Progenitor cell of endocrine pancreas (in vitro differentiated cells): ENCODE measurements around the gene SLC31A2. TPM values are rescaled to one million over a fixed set of nuclear protein-coding genes. Genes with fewer than 3 reads are reported as not detected.

ENCODE experiments used
- DNase-seq: peaks from one replicate; pipeline ENCODE4 v3.0.0; 2021; ENCODE audit warnings: low spot score; ENCODE audit not compliant: unreplicated experiment
- H3K27ac Mint-ChIP-seq: 2 replicates; pipeline ENCODE4 v1.8.0; 2021; ENCODE audit warnings: mild to moderate bottlenecking, moderate library complexity, mixed read lengths
- H3K27me3 Mint-ChIP-seq: 2 replicates; pipeline ENCODE4 v1.8.0; 2021; ENCODE audit warnings: mixed read lengths
- H3K36me3 Mint-ChIP-seq: 2 replicates; pipeline ENCODE4 v1.8.0; 2022; ENCODE audit warnings: mixed read lengths; ENCODE audit not compliant: insufficient read depth
- H3K4me1 Mint-ChIP-seq: 2 replicates; pipeline ENCODE4 v1.8.0; 2021; ENCODE audit warnings: low read depth, mixed read lengths
- H3K4me3 Mint-ChIP-seq: 2 replicates; pipeline ENCODE4 v1.8.0; 2021; ENCODE audit warnings: low read depth, mild to moderate bottlenecking, moderate library complexity, mixed read lengths
- H3K9me3 Mint-ChIP-seq: 2 replicates; pipeline ENCODE4 v1.8.0; 2021; ENCODE audit warnings: low read depth, mixed read lengths
- CTCF ChIP-seq: fragments of 200-600 bp; sonication (generic); IDR thresholded peaks from one replicate; pipeline ENCODE4 v1.5.0; 2021; ENCODE audit warnings: antibody characterized with exemption, mild to moderate bottlenecking; ENCODE audit not compliant: unreplicated experiment
- total RNA-seq: library from RNA; stranded (reverse); gene quantifications from 2 replicates; pipeline ENCODE4 v1.2.1, GENCODE V29; 2021

Gene SLC31A2
- total RNA-seq, 1 donor from 2014 or later: 3.3 TPM

- H3K4me1 Mint-ChIP-seq: no peaks in the 10 kb centered on the region
- H3K9me3 Mint-ChIP-seq: no peaks in the 10 kb centered on the region
- no peak overlapping the region for H3K27ac Mint-ChIP-seq
- H3K4me3 Mint-ChIP-seq: no peak overlapping the region
- H3K36me3 Mint-ChIP-seq: peaks cover 9% of the 10 kb centered on the region
- DNase-seq: no peak
- no peak for TF ChIP-seq CTCF
- H3K27me3 Mint-ChIP-seq: no peaks in the 10 kb centered on the region
Observed at GRCh38 chr9:113187929-113188595, 37.3 kb downstream of the SLC31A2 start.

- no peaks in the 10 kb centered on the region for H3K4me1 Mint-ChIP-seq
- H3K36me3 Mint-ChIP-seq: peaks cover 13% of the 10 kb centered on the region
- no peak for DNase-seq
- H3K9me3 Mint-ChIP-seq: no peaks in the 10 kb centered on the region
- H3K27ac Mint-ChIP-seq: no peak overlapping the region
- TF ChIP-seq CTCF: no peak
- H3K4me3 Mint-ChIP-seq: no peak overlapping the region
- no peaks in the 10 kb centered on the region for H3K27me3 Mint-ChIP-seq
Observed at GRCh38 chr9:113192455-113192854, 41.6 kb downstream of the SLC31A2 start.

GRCh38 chr9:113199683-113200329, 49.0 kb downstream of the SLC31A2 start:
- Mint-ChIP-seq H3K9me3 (no peaks in the 10 kb centered on the region), H3K4me1 (no peaks in the 10 kb centered on the region), H3K36me3 (peaks cover 28% of the 10 kb centered on the region), H3K27ac (no peak overlapping the region), H3K27me3 (no peaks in the 10 kb centered on the region), H3K4me3 (no peak overlapping the region)
- TF ChIP-seq CTCF: no peak
- DNase-seq: no peak

- Mint-ChIP-seq H3K36me3 (peaks cover 17% of the 10 kb centered on the region), H3K27ac (no peak overlapping the region), H3K4me3 (no peak overlapping the region), H3K4me1 (no peaks in the 10 kb centered on the region), H3K9me3 (no peaks in the 10 kb centered on the region), H3K27me3 (no peaks in the 10 kb centered on the region)
- no peak for TF ChIP-seq CTCF
- DNase-seq: no peak
Observed at GRCh38 chr9:113205432-113205831, 54.6 kb downstream of the SLC31A2 start.

- no peak for DNase-seq
- Mint-ChIP-seq H3K27ac (no peak overlapping the region), H3K4me3 (no peak overlapping the region), H3K36me3 (peaks cover 17% of the 10 kb centered on the region), H3K27me3 (no peaks in the 10 kb centered on the region), H3K9me3 (no peaks in the 10 kb centered on the region), H3K4me1 (no peaks in the 10 kb centered on the region)
- TF ChIP-seq CTCF: no peak
Observed at GRCh38 chr9:113205861-113206260, 55.1 kb downstream of the SLC31A2 start.
